SK-N-SH treated with all-trans-retinoic acid at 6 μM for 48 hours (cell line): ENCODE measurements around the gene CLCA1.

Experiments
- BACH2 ChIP-seq: fragments of 250-450 bp; sonication (Bioruptor Pico); IDR thresholded peaks from 2 replicates; pipeline ENCODE4 v1.9.0; 2021; ENCODE audit warnings: mild to moderate bottlenecking, borderline replicate concordance
- CREB5 ChIP-seq: fragments of 250-450 bp; sonication (Bioruptor Pico); IDR thresholded peaks from 2 replicates; pipeline ENCODE4 v1.5.1; 2020; ENCODE audit warnings: low read depth, mild to moderate bottlenecking, moderate library complexity
- ESRRG ChIP-seq: fragments of 250-450 bp; sonication (Bioruptor Pico); IDR thresholded peaks from 2 replicates; pipeline ENCODE4 v1.6.1; 2021; ENCODE audit warnings: mild to moderate bottlenecking
- GLIS3 ChIP-seq: fragments of 250-450 bp; sonication (Bioruptor Pico); IDR thresholded peaks from 2 replicates; pipeline ENCODE4 v1.5.0; 2020; ENCODE audit warnings: mild to moderate bottlenecking, moderate library complexity
- PATZ1 ChIP-seq: fragments of 250-450 bp; sonication (Bioruptor Pico); IDR thresholded peaks from 2 replicates; pipeline ENCODE4 v1.8.0; 2020; ENCODE audit warnings: mild to moderate bottlenecking, moderate library complexity, borderline replicate concordance
- RARB ChIP-seq: fragments of 250-450 bp; sonication (Bioruptor Pico); IDR thresholded peaks from 2 replicates; pipeline ENCODE4 v1.8.0; 2021; ENCODE audit warnings: mild to moderate bottlenecking, moderate library complexity
- SNAI2 ChIP-seq: fragments of 250-450 bp; sonication (Bioruptor Pico); IDR thresholded peaks from 2 replicates; pipeline ENCODE4 v1.5.0; 2020; ENCODE audit warnings: mild to moderate bottlenecking, moderate library complexity
- TCF4 ChIP-seq: fragments of 250-450 bp; sonication (Bioruptor Pico); IDR thresholded peaks from 2 replicates; pipeline ENCODE4 v1.8.0; 2021; ENCODE audit warnings: mild to moderate bottlenecking, moderate library complexity, borderline replicate concordance
- ZC3H10 ChIP-seq: fragments of 250-450 bp; sonication (Bioruptor Pico); IDR thresholded peaks from 2 replicates; pipeline ENCODE4 v1.5.1; 2021; ENCODE audit warnings: mild to moderate bottlenecking, moderate library complexity
- ZNF565 ChIP-seq: fragments of 450-650 bp; formaldehyde crosslinking; conservative IDR thresholded peaks from 2 replicates; pipeline ENCODE4 v1.5.0; 2020; ENCODE audit warnings: low read depth, mild to moderate bottlenecking, moderate library complexity

- TF ChIP-seq GLIS3 (CRISPR knock-in tag) = no peak
- no peak for TF ChIP-seq BACH2 (CRISPR knock-in tag)
- TF ChIP-seq SNAI2 (CRISPR knock-in tag) = no peak
- no peak for TF ChIP-seq ZC3H10 (CRISPR knock-in tag)
- TF ChIP-seq CREB5 (CRISPR knock-in tag) = no peak
- TF ChIP-seq PATZ1 (CRISPR knock-in tag) = no peak
- TF ChIP-seq ESRRG = no peak
- TF ChIP-seq TCF4 (CRISPR knock-in tag) = no peak
- TF ChIP-seq RARB (CRISPR knock-in tag) = no peak
- no peak for TF ChIP-seq ZNF565 (CRISPR knock-in tag)
Measured at GRCh38 chr1:86542631-86543030, 73.9 kb downstream of the CLCA1 start.
